ENCODE measurements around the gene RD3L. TPM values are rescaled to one million over a fixed set of nuclear protein-coding genes. Genes with fewer than 3 reads are reported as not detected.
"Not testable (repeated sequence)": the region's sequence is repeated elsewhere in the genome, so short reads cannot be mapped to it uniquely, and the experiment has no call there.

The RD3L gene
- not detected for total RNA-seq

- ATAC-seq: no peak
Measured at GRCh38 chr14:103941973-103942736, at the start of gene RD3L. TSS of gene RD3L (minus strand) at chr14:103942529. CDS start at chr14:103941695, 834 bp downstream.

GRCh38 chr14:103989964-103990363, 47.6 kb upstream of the RD3L start:
- no peak for ATAC-seq

GRCh38 chr14:103989034-103989433, 46.7 kb upstream of the RD3L start:
- no peak for ATAC-seq

- ATAC-seq: no peak
Measured at GRCh38 chr14:103984196-103984595, 41.9 kb upstream of the RD3L start.

- ATAC-seq: not testable (repeated sequence)
Measured at GRCh38 chr14:103980623-103981238, 38.4 kb upstream of the RD3L start.

- no peak for ATAC-seq
Measured at GRCh38 chr14:103974575-103974974, 32.2 kb upstream of the RD3L start.

GRCh38 chr14:103973354-103973753, 31.0 kb upstream of the RD3L start:
- ATAC-seq: no peak

- ATAC-seq: no peak
Measured at GRCh38 chr14:103969961-103970360, 27.6 kb upstream of the RD3L start.

GRCh38 chr14:103966631-103967030, 24.3 kb upstream of the RD3L start:
- no peak for ATAC-seq

- ATAC-seq: no peak
Measured at GRCh38 chr14:103961928-103962578, 19.7 kb upstream of the RD3L start.

- ATAC-seq: no peak
Measured at GRCh38 chr14:103960457-103961055, 18.2 kb upstream of the RD3L start.

- ATAC-seq: peak; percentile 32
Measured at GRCh38 chr14:103949131-103949790, 6.9 kb upstream of the RD3L start.

GRCh38 chr14:103948442-103948841, 6.1 kb upstream of the RD3L start:
- no peak for ATAC-seq

GRCh38 chr14:103946975-103947374, 4.6 kb upstream of the RD3L start:
- ATAC-seq: no peak

- ATAC-seq: no peak
Measured at GRCh38 chr14:103943673-103944072, 1.3 kb upstream of the RD3L start.

- no peak for ATAC-seq
Measured at GRCh38 chr14:103941462-103941861, 867 bp downstream of the RD3L start.

- ATAC-seq: no peak
Measured at GRCh38 chr14:103935102-103935501, 7.2 kb downstream of the RD3L start.

- peak; percentile 75 for ATAC-seq
Measured at GRCh38 chr14:103932791-103933490, 9.4 kb downstream of the RD3L start.

- ATAC-seq: no peak
Measured at GRCh38 chr14:103931422-103931821, 10.9 kb downstream of the RD3L start.

- ATAC-seq: no peak
Measured at GRCh38 chr14:103930051-103930604, 12.2 kb downstream of the RD3L start.

GRCh38 chr14:103928011-103928890, 14.1 kb downstream of the RD3L start, which contains the start of gene TDRD9:
TSS of gene TDRD9 (plus strand) at chr14:103928456. CDS start at chr14:103928510, 54 bp downstream.
- ATAC-seq: no peak

Data from esophagus mucosa (tissue), 1 donor.